HEK293T (cell line): ENCODE results near the gene SLC16A11.
A peak's percentile ranks its signal among the peaks of the same experiment; 100 is the strongest.

Source experiments
- ELF4 ChIP-seq: fragments of 450-650 bp; IDR thresholded peaks from 2 replicates; pipeline ENCODE4 v1.6.1; 2017; ENCODE audit warnings: antibody characterized with exemption
- FOXA1 ChIP-seq: fragments of 450-650 bp; IDR thresholded peaks from 2 replicates; pipeline ENCODE4 v1.6.1; 2016; ENCODE audit warnings: mild to moderate bottlenecking
- FOXK2 ChIP-seq: fragments of 450-650 bp; IDR thresholded peaks from 2 replicates; pipeline ENCODE4 v1.6.1; 2016; ENCODE audit warnings: mild to moderate bottlenecking
- FOXM1 ChIP-seq: fragments of 450-650 bp; IDR thresholded peaks from 2 replicates; pipeline ENCODE4 v1.6.1; 2017; ENCODE audit warnings: mild to moderate bottlenecking, borderline replicate concordance
- HDGF ChIP-seq: fragments of 450-650 bp; IDR thresholded peaks from 2 replicates; pipeline ENCODE4 v1.6.1; 2017; ENCODE audit warnings: antibody characterized with exemption, borderline replicate concordance
- L3MBTL2 ChIP-seq: fragments of 450-650 bp; conservative IDR thresholded peaks from 2 replicates; pipeline ENCODE4 v1.6.1; 2016; ENCODE audit warnings: mild to moderate bottlenecking
- SP1 ChIP-seq: fragments of 450-650 bp; IDR thresholded peaks from 2 replicates; pipeline ENCODE4 v1.6.1; 2017
- SUZ12 ChIP-seq: fragments of 450-650 bp; IDR thresholded peaks from 2 replicates; pipeline ENCODE4 v1.6.1; 2016; ENCODE audit warnings: mild to moderate bottlenecking
- TARDBP ChIP-seq: fragments of 450-650 bp; IDR thresholded peaks from 2 replicates; pipeline ENCODE4 v1.6.1; 2016
- TF ChIP-seq, protein P1 (sequence below): fragments of 450-650 bp; IDR thresholded peaks from 2 replicates; pipeline ENCODE4 v1.6.1; 2016

GRCh38 chr17:7007143-7007542 is 36.7 kb downstream of the SLC16A11 start:
- no peak for TF ChIP-seq SP1
- no peak for TF ChIP-seq ELF4
- no peak for TF ChIP-seq SUZ12
- no peak for TF ChIP-seq L3MBTL2
- no peak for TF ChIP-seq FOXK2
- TF ChIP-seq FOXM1: no peak
- TF ChIP-seq FOXA1: no peak
- TF ChIP-seq TARDBP: no peak
- TF ChIP-seq, protein P1, sequence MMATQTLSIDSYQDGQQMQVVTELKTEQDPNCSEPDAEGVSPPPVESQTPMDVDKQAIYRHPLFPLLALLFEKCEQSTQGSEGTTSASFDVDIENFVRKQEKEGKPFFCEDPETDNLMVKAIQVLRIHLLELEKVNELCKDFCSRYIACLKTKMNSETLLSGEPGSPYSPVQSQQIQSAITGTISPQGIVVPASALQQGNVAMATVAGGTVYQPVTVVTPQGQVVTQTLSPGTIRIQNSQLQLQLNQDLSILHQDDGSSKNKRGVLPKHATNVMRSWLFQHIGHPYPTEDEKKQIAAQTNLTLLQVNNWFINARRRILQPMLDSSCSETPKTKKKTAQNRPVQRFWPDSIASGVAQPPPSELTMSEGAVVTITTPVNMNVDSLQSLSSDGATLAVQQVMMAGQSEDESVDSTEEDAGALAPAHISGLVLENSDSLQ: peak; percentile 77
- no peak for TF ChIP-seq HDGF
